HG02852 (cell line): ENCODE measurements around the gene ANKRD1.
"Not testable (repeated sequence)": the region's sequence is repeated elsewhere in the genome, so short reads cannot be mapped to it uniquely, and the experiment has no call there.

Source experiments
- ATAC-seq: cut with Tn5 transposase; IDR thresholded peaks from one replicate; pipeline ENCODE4 v1.9.1; 2021; ENCODE audit warnings: mild to moderate bottlenecking, moderate library complexity; ENCODE audit not compliant: unreplicated experiment

The ANKRD1 gene

DNA sequence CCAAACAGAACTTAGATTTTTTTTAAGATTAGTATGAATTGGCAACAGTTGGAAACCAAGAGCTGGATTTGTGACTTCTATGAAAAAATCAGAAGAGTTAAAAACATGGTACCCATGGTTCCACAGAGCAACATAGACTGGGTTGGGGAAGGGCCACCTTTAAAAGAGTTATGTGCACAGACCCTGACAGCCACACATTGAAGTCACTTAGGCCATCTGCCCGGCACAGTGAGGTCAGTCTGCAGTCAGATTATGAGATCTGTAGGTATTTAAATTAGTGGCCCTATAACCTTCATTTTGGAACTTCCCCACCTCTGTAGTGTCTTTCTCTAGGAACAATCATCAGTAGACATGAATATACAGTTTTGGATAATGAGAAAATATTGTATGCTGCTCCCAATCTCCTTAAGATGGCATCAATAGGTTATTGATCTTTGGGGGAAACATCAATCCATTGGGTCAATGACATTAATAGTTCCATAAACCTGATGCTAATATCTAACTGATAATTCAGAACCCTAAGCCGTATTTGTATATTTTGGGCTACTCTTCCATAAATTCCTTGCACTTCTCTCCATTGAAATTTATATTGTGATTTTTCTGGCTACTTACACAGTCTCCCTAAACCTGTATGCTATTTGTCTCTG lies 7.0 kb downstream of the ANKRD1 start:
- no peak for ATAC-seq

GRCh38 chr10:90912854-90913479 lies 7.9 kb downstream of the ANKRD1 start:
- no peak for ATAC-seq

DNA sequence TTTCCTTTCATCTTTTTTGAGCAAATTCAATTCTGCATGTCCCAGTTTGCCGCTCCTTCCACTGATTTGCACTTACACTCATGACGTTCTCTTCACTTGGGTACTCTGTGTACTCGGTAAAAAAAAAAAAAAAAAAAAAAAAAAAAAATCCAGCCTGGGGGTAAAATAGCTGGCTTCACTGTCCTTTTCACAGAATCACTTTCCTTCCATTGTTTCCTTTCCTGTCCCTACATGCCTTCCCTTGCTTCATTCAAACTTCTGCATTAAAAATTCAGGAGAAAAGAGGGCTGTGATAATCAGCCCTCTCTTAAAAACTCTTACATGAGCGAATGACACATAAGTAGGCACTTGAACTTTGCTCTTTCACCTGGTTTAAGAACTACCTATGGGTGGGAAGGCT lies 8.7 kb downstream of the ANKRD1 start:
- ATAC-seq, result no peak

GRCh38 chr10:90911133-90912051 lies 9.5 kb downstream of the ANKRD1 start:
- peak; percentile 86 for ATAC-seq

DNA sequence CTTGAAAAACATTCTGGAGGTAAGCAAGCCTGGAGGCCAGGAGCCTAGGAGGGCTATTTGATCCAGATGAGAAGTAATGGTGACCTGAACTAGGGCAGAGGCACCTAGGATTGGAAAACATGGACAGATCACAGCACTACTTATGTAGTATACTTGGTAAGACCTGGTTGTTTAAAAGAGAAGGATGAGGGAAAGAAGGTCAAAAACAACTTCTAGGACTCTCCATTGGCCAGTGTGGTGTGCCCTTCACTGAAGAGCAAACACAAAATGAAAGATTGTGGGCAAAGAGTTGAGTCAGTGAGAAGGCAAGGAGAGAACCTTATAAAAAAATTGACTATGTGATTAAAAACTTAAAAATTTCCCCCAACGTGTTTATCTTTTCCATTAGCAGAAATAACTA lies 14.3 kb downstream of the ANKRD1 start:
- no peak for ATAC-seq

DNA sequence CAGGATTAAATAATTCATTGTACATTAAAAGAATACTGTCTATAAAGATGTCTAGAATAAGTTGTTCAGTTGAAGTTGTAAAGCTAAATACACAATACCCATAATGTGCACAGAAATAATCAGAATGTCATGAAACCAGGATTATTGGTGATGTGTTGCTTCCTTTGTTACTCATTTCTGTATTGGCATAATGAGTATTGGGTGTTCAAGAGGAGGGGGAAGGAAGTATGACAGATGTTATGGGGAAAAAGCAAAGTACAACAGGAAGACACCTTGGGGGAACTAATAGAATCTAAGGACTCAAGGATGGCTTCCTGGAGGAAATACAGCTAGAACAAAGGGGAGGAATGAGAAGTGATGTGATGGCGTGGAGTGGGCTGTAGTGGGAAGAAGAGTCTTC lies 15.0 kb downstream of the ANKRD1 start:
- ATAC-seq, result no peak

- ATAC-seq, result not testable (repeated sequence)
Measured at GRCh38 chr10:90896916-90897315, 24.0 kb downstream of the ANKRD1 start.

DNA sequence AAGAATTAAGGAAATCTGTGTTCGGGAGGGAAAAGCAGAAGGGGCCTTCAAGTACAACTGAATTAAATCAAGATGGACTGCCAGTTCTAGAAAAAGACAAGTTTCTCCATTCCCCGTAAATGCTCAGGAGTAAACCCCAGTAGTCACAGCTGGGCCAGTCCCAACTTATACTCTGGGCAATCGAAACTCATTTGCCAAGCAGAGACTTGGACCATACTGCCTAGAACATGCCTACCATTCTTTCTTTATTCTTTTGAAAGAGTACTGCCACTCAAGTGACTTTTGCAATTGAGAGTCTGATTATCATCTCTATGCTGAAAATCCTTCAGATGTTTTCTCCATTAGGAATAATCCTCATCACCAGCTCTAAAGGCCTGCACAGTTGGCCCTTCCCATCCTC lies 27.7 kb downstream of the ANKRD1 start:
- no peak for ATAC-seq

- ATAC-seq, result no peak
Measured at GRCh38 chr10:90890347-90890746, 30.5 kb downstream of the ANKRD1 start.

- no peak for ATAC-seq
Measured at GRCh38 chr10:90889636-90890035, 31.3 kb downstream of the ANKRD1 start.

DNA sequence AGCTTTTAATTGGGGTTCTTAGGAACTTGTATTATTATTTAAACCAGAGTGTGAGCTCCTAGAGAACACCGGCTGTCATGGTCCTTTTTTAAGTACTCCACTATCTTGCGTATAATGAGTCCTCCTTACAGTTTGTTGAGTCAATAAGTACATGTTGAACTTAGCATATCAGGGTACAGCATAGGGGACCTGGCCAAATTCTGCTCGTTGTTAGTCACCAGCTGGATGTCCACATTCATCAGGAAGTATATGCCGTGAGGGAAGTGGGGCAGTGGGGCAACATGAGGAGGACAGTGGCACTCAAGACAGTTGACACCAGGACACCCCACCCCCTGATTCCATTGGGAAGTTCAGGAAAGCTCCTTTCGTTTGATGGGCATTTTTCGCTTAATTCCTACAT lies 32.5 kb downstream of the ANKRD1 start:
- ATAC-seq, result no peak

GRCh38 chr10:90887555-90887954 lies 33.3 kb downstream of the ANKRD1 start:
- ATAC-seq, result no peak

DNA sequence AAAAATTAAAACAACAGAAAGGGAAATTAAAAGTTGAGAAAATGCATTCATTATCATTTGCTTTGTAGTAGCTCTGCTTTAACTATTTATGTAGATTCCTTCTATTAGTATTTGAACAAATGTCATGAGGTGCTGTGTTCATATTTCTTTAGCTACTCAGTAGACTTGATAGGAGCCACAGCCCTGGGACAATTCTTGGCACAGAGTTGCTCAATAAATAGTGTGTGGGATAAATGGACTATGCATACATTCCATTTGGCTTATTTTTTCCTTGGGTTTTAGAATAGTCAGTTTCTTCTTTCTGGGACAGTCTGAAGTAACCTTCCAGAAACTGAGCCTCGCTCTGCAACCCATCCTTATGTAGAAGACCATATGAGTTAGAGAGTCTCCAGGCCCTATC lies 35.7 kb downstream of the ANKRD1 start:
- ATAC-seq, result no peak

- no peak for ATAC-seq
Measured at GRCh38 chr10:90884431-90884830, 36.5 kb downstream of the ANKRD1 start.

DNA sequence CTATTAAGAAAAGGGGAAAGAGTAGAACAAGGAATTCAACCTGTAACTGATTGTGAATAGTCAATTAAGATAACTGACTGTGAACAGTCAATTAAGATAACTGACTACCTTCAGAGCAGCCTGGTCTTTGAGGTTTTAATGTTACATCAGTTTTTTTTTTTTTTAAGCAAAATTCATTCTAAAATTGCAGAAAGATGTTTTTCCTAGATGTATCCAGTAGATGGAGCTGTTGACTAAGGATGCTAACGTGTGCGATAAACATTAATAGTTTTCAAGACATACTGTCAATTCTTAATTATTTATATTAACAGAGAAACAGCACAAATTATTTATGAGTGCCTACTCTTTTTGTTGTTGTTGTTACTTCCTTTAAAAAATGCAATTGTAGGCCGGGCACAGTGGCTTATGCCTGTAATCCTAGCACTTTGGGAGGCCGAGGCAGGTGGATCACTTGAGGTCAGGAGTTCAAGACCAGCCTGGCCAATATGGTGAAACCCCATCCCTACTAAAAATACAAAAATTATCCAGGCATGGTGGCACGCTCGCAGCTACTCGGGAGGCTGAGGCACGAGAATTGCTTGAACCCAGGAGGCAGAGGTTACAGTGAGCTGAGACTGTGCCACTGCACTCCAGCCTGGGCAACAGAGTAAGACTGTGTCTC lies 40.7 kb downstream of the ANKRD1 start:
- not testable (repeated sequence) for ATAC-seq

- no peak for ATAC-seq
Measured at GRCh38 chr10:90879062-90879461, 41.8 kb downstream of the ANKRD1 start.

DNA sequence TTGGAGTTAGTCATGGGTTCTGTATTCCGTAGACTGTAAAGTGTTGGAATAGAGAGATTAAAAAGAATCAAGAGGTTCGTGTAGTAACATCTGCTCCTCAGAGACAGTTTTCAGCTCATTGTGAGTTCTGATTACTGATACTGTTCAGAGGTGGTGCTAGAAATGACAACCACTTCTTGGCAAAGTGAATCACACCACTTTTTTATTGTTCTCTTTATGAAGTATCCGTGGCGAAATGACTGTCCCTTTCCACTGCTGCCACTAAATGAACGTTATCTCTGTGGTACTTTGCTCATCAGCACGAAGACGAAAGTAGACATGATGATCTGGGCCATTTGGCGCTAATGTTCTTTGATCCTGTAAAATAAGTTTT lies 48.3 kb downstream of the ANKRD1 start:
- peak; percentile 1 for ATAC-seq

- peak; percentile 98 for ATAC-seq
Measured at GRCh38 chr10:90871766-90872647, 48.9 kb downstream of the ANKRD1 start, which contains the start of gene RPP30. Gene RPP30 (plus strand): TSS chr10:90871974. CDS start chr10:90871987, 13 bp downstream.

DNA sequence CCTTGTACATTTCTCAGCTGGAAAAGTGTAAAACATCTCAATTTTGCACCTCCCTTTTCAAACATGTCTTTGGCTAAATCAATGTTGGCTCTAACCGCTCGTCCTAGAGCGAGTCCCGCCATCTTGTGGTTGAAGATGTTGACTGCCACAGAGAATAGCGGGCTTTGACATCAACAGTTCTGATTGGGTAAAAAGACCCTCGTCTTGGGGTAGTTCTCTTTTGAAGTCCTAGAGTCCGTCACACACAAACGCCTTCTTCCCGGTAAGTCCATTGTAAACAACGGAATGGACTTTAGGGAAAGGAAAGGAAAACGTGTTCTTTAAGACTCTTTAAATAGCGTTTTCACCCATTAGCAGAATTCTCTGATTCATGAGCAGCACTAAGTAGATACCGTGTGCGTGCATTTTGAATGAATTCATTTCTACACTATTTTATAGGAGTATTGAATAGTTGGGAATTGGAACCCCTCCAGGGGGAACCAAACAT lies 49.6 kb downstream of the ANKRD1 start:
- peak; percentile 51 for ATAC-seq

GRCh38 chr10:90866050-90866598 lies 54.8 kb downstream of the ANKRD1 start:
- no peak for ATAC-seq
